ENCODE data around the gene PIK3C3. TPM values are rescaled to one million over a fixed set of nuclear protein-coding genes. Genes with fewer than 3 reads are reported as not detected.

The PIK3C3 gene
- total RNA-seq, 4 donors from 2014 or later = 24.3 to 39.1 (median 28.8) TPM

GRCh38 chr18:41922176-41922575 is 32.9 kb upstream of the PIK3C3 start:
- H3K4me1 ChIP-seq = no peaks in the 10 kb centered on the region
- intact Hi-C loops (cut with DNase I) = no loop called here
- WGBS = 66% methylated on average over 5 of the region's 5 CpGs
- no peak for DNase-seq (ENCODE audit: extremely low spot score)
- H3K36me3 ChIP-seq = no peaks in the 10 kb centered on the region
- no peak for TF ChIP-seq POLR2AphosphoS5 (IDR thresholded peaks at IDR 0.05)
- TF ChIP-seq EP300 (IDR thresholded peaks at IDR 0.05) = no peak
- no peak for TF ChIP-seq CTCF (IDR thresholded peaks at IDR 0.05)
- no peak for TF ChIP-seq POLR2A (IDR thresholded peaks at IDR 0.05; ENCODE audit: low read depth)
- H3K9me3 ChIP-seq = no peaks in the 10 kb centered on the region
- no peak overlapping the region for H3K27ac ChIP-seq (replicated peaks in 1 of 4)
- peaks cover 0 to 2% (median 0%) of the 10 kb centered on the region in 4 donors for H3K27me3 ChIP-seq
- no peak overlapping the region for H3K4me3 ChIP-seq

GRCh38 chr18:41922841-41923240 is 32.2 kb upstream of the PIK3C3 start:
- TF ChIP-seq POLR2A (IDR thresholded peaks at IDR 0.05; ENCODE audit: low read depth) (no peak), POLR2AphosphoS5 (IDR thresholded peaks at IDR 0.05) (no peak), EP300 (IDR thresholded peaks at IDR 0.05) (no peak), CTCF (IDR thresholded peaks at IDR 0.05) (no peak)
- WGBS = 36% methylated on average over 1 of the region's 1 CpG
- H3K4me3 ChIP-seq = no peak overlapping the region
- H3K27ac ChIP-seq (replicated peaks in 1 of 4) = no peak overlapping the region
- intact Hi-C loops (cut with DNase I) = no loop called here
- no peaks in the 10 kb centered on the region for H3K4me1 ChIP-seq
- H3K36me3 ChIP-seq = no peaks in the 10 kb centered on the region
- no peak for DNase-seq (ENCODE audit: extremely low spot score)
- H3K27me3 ChIP-seq = no peaks in the 10 kb centered on the region
- no peaks in the 10 kb centered on the region for H3K9me3 ChIP-seq

GRCh38 chr18:41923446-41923845 is 31.6 kb upstream of the PIK3C3 start:
- TF ChIP-seq POLR2A (IDR thresholded peaks at IDR 0.05; ENCODE audit: low read depth) (no peak), EP300 (IDR thresholded peaks at IDR 0.05) (no peak), POLR2AphosphoS5 (IDR thresholded peaks at IDR 0.05) (no peak), CTCF (IDR thresholded peaks at IDR 0.05) (no peak)
- H3K4me3 ChIP-seq = no peak overlapping the region
- H3K9me3 ChIP-seq = no peaks in the 10 kb centered on the region
- no peaks in the 10 kb centered on the region for H3K27me3 ChIP-seq
- no peak for DNase-seq (ENCODE audit: extremely low spot score)
- H3K27ac ChIP-seq (replicated peaks in 1 of 4) = no peak overlapping the region
- no peaks in the 10 kb centered on the region for H3K36me3 ChIP-seq
- no peaks in the 10 kb centered on the region for H3K4me1 ChIP-seq
- intact Hi-C loops (cut with DNase I) = no loop called here

- H3K9me3 ChIP-seq = no peaks in the 10 kb centered on the region
- no peak for TF ChIP-seq POLR2AphosphoS5 (IDR thresholded peaks at IDR 0.05)
- no peak for TF ChIP-seq CTCF (IDR thresholded peaks at IDR 0.05)
- TF ChIP-seq POLR2A (IDR thresholded peaks at IDR 0.05; ENCODE audit: low read depth) = no peak
- no peak for TF ChIP-seq EP300 (IDR thresholded peaks at IDR 0.05)
- H3K27ac ChIP-seq (replicated peaks in 1 of 4) = no peak overlapping the region
- H3K27me3 ChIP-seq = peaks cover 0 to 2% (median 0%) of the 10 kb centered on the region in 4 donors
- H3K4me1 ChIP-seq = no peaks in the 10 kb centered on the region
- intact Hi-C loops (cut with DNase I) = no loop called here
- no peak for DNase-seq (ENCODE audit: extremely low spot score)
- no peaks in the 10 kb centered on the region for H3K36me3 ChIP-seq
- no peak overlapping the region for H3K4me3 ChIP-seq
These were observed 26.5 kb upstream of the PIK3C3 start for GRCh38 chr18:41928581-41928980.

GRCh38 chr18:41932899-41933298 is 22.1 kb upstream of the PIK3C3 start:
- intact Hi-C loops (cut with DNase I) = no loop called here
- Histone ChIP-seq H3K9me3 (no peaks in the 10 kb centered on the region), H3K4me3 (no peak overlapping the region), H3K27ac (replicated peaks in 1 of 4) (no peak overlapping the region), H3K4me1 (no peaks in the 10 kb centered on the region), H3K36me3 (no peaks in the 10 kb centered on the region), H3K27me3 (peaks cover 0 to 6% (median 0%) of the 10 kb centered on the region in 4 donors)
- DNase-seq (ENCODE audit: extremely low spot score) = no peak
- TF ChIP-seq POLR2AphosphoS5 (IDR thresholded peaks at IDR 0.05) (no peak), EP300 (IDR thresholded peaks at IDR 0.05) (no peak), CTCF (IDR thresholded peaks at IDR 0.05) (no peak), POLR2A (IDR thresholded peaks at IDR 0.05; ENCODE audit: low read depth) (no peak)

Measured in esophagus muscularis mucosa (tissue), 4 donors.